ENCODE results near the gene SEC16B. TPM values are rescaled to one million over a fixed set of nuclear protein-coding genes. Genes with fewer than 3 reads are reported as not detected.

Gene SEC16B
- total RNA-seq, 1 experiment from 2014 or later: 0.39 TPM

DNA sequence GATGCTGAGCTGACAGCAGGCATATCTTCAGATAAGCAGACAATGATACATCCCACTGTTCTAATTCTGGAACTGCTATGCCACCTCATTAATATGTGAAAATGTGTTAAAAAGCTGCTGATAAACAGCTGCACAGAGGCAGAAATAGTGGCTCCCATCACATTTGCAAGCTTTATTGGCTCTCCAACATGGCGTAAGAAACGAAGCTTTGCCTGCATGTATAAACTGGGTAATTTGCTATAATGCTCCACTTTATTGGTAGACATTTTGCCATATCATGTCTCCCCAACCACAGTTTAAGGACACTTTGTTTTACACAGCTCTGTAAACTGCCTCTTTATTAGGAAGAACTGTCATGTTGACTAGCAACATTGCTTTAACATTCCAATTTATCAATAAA, 49.8 kb downstream of the SEC16B start:
- POLR2A ChIA-PET: no interaction called here

GRCh38 chr1:177915641-177916040, 54.2 kb downstream of the SEC16B start:
- ChIA-PET POLR2A (no interaction called here), CTCF (no interaction called here)
- no TSS peak for BruUV-seq (replicated peaks)
- Histone ChIP-seq H3K4me1 (ENCODE audit: control insufficient read depth, insufficient read depth, low read length) (no peaks in the 10 kb centered on the region), H3K9me3 (ENCODE audit: control insufficient read depth, insufficient read depth, low read depth, low read length) (no peaks in the 10 kb centered on the region), H3K36me3 (ENCODE audit: control insufficient read depth, insufficient read depth, low read length) (no peaks in the 10 kb centered on the region), H3K4me3 (ENCODE audit: low read depth in 2 of 2, low read length in 2 of 2) (no peak overlapping the region), H3K27me3 (ENCODE audit: control insufficient read depth, insufficient read depth, low read length) (peaks cover 9% of the 10 kb centered on the region), H3K27ac (ENCODE audit: low read length) (no peak overlapping the region)
- no peak for TF ChIP-seq POLR2AphosphoS5 (IDR thresholded peaks at IDR 0.05; ENCODE audit: low read depth, low read length)
- TF ChIP-seq CTCF (IDR thresholded peaks at IDR 0.05): no peak
- no peak for TF ChIP-seq TCF7L2 (IDR thresholded peaks at IDR 0.05; ENCODE audit: low read depth, low read length)
- TF ChIP-seq, protein P1, sequence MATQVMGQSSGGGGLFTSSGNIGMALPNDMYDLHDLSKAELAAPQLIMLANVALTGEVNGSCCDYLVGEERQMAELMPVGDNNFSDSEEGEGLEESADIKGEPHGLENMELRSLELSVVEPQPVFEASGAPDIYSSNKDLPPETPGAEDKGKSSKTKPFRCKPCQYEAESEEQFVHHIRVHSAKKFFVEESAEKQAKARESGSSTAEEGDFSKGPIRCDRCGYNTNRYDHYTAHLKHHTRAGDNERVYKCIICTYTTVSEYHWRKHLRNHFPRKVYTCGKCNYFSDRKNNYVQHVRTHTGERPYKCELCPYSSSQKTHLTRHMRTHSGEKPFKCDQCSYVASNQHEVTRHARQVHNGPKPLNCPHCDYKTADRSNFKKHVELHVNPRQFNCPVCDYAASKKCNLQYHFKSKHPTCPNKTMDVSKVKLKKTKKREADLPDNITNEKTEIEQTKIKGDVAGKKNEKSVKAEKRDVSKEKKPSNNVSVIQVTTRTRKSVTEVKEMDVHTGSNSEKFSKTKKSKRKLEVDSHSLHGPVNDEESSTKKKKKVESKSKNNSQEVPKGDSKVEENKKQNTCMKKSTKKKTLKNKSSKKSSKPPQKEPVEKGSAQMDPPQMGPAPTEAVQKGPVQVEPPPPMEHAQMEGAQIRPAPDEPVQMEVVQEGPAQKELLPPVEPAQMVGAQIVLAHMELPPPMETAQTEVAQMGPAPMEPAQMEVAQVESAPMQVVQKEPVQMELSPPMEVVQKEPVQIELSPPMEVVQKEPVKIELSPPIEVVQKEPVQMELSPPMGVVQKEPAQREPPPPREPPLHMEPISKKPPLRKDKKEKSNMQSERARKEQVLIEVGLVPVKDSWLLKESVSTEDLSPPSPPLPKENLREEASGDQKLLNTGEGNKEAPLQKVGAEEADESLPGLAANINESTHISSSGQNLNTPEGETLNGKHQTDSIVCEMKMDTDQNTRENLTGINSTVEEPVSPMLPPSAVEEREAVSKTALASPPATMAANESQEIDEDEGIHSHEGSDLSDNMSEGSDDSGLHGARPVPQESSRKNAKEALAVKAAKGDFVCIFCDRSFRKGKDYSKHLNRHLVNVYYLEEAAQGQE (IDR thresholded peaks at IDR 0.05; ENCODE audit: insufficient read depth in 1 of 2, low read depth in 2 of 2, low read length in 1 of 2): no peak
- no peak for TF ChIP-seq SIN3A (IDR thresholded peaks at IDR 0.05; ENCODE audit: borderline replicate concordance, insufficient read depth, low read depth, low read length)
- in situ Hi-C loops (cut with HindIII; ENCODE audit: low pct_unique_long_range_greater_than_20kb, low sequenced_read_pairs) (no loop called here), intact Hi-C loops (cut with micrococcal nuclease; ENCODE audit: unreplicated experiment) (no loop called here)
- DNase-seq (ENCODE audit: low read depth, low spot score): no peak
- no peak for ATAC-seq

More for the DNA sequence above, 49.8 kb downstream of the SEC16B start:
- Histone ChIP-seq H3K36me3 (ENCODE audit: control insufficient read depth, insufficient read depth, low read length) (no peaks in the 10 kb centered on the region), H3K4me1 (ENCODE audit: control insufficient read depth, insufficient read depth, low read length) (no peaks in the 10 kb centered on the region), H3K27me3 (ENCODE audit: control insufficient read depth, insufficient read depth, low read length) (peaks cover 17% of the 10 kb centered on the region), H3K4me3 (ENCODE audit: low read depth in 2 of 2, low read length in 2 of 2) (no peak overlapping the region), H3K27ac (ENCODE audit: low read length) (no peak overlapping the region), H3K9me3 (ENCODE audit: control insufficient read depth, insufficient read depth, low read depth, low read length) (no peaks in the 10 kb centered on the region)
- in situ Hi-C loops (cut with HindIII; ENCODE audit: low pct_unique_long_range_greater_than_20kb, low sequenced_read_pairs): no loop called here
- CTCF ChIA-PET: no interaction called here
- TF ChIP-seq CTCF (IDR thresholded peaks at IDR 0.05): no peak
- no peak for TF ChIP-seq SIN3A (IDR thresholded peaks at IDR 0.05; ENCODE audit: borderline replicate concordance, insufficient read depth, low read depth, low read length)
- TF ChIP-seq, protein P1 (IDR thresholded peaks at IDR 0.05; ENCODE audit: insufficient read depth in 1 of 2, low read depth in 2 of 2, low read length in 1 of 2): no peak
- TF ChIP-seq TCF7L2 (IDR thresholded peaks at IDR 0.05; ENCODE audit: low read depth, low read length): no peak
- no peak for TF ChIP-seq POLR2AphosphoS5 (IDR thresholded peaks at IDR 0.05; ENCODE audit: low read depth, low read length)
- intact Hi-C loops (cut with micrococcal nuclease; ENCODE audit: unreplicated experiment): no loop called here
- no peak for DNase-seq (ENCODE audit: low read depth, low spot score)
- ATAC-seq: no peak
- BruUV-seq (replicated peaks): no TSS peak

Measured in Panc1 (cell line).